Measurements from ENCODE around the gene CYP2C18.
"Not testable (repeated sequence)": the region's sequence is repeated elsewhere in the genome, so short reads cannot be mapped to it uniquely, and the experiment has no call there.

The CYP2C18 gene

DNA sequence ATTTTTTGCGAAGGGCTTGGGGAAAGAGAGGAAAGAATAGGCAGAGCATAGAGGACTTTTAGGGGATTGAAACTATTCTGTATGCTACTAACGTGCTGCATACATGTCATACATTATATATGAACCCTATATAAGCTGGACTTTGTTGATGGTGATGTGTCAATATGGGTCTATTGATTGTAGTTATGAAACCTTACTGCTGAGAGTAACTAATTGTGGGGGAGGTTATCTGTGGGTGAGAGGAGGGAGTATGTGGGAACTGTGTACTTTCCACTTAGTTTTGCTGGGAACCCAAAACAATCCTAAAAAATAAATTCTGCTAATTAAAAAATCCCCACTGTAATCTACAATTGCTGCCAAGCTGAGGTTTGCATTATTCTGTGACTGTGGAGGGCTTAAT lies 63.6 kb downstream of the CYP2C18 start:
- DNase-seq (ENCODE audit: low read depth in 3 of 3): no peak

DNA sequence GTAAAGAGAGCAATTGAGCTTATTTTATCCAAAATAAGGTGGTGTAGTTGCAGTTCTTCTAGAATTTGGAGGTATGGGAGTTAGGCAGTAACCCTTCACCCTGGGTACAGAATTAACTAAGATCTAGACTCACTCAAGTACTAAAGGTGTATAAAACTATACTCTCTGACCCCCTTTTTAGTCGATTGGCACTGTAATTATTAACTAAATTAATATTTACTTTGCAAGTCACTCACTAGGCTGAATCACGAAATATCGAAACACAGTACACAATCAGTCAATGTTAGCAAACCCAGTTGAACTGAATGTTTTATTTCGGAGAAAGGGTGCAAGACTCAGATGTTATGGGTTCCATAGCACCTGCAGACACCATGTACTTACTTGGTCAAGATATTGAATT lies 64.3 kb downstream of the CYP2C18 start:
- no peak for DNase-seq (ENCODE audit: low read depth in 3 of 3)

DNA sequence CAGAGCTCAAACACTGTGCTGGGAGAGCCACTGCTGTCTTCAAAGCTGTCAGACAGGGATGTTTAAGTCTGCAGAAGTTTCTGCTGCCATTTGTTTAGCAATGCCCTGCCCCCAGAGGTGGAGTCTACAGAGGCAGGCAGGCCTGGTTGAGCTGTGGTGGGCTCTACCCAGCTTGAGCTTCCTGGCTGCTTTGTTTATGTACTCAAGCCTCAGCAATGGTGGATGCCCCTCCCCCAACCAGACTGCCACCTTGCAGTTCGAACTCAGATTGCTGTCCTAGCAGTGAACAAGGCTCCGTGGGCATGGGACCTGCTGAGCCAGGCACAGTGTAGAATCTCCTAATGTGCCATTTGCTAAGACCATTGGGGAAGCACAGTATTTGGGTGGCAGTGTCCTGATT lies 74.4 kb downstream of the CYP2C18 start:
- DNase-seq (ENCODE audit: low read depth in 3 of 3): no peak

DNA sequence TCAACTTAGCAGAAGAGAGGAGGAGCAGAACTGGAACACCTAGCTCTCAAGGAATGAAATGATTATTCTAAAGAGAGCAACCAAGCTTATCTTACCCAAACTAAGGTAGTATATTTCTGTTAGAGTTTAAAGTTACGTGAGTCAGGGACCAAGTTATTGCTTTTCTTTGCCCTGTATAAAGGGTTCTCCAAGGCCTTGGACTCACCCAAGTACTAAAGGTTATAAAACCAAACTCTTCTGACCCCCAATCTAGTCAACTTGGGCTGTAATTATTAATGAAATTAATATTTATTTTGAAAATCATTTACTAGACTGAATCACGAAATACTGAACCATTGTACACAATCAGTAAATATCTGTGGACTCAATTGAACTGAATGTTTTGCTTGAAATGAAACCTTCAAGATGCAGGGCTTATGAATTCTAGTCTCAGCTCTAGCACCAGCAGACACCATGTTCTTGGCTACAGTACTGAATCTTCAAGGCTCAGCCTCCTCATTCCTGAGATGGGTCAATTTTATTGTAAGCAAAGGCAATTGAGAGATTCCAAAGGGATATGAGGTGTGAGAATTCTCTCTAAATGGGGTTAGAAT lies 77.2 kb downstream of the CYP2C18 start:
- DNase-seq (ENCODE audit: low read depth in 3 of 3): no peak

DNA sequence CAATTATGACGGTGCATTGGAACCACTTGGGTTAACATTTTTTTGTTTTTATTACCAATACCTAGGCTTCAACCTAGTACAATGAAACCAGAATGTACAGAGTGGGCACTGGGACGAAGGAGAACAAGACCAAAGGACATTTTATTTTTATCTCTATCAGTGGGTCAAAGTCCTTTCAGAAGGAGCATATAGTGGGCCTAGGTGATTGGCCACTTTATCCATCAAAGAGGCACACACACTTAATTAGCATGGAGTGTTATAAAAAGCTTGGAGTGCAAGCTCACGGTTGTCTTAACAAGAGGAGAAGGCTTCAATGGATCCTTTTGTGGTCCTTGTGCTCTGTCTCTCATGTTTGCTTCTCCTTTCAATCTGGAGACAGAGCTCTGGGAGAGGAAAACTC lies 78.9 kb downstream of the CYP2C18 start, which contains the start of gene CYP2C19:
Gene CYP2C19, plus strand, starts transcription at position 289 of the 400 bp plus-strand sequence. Its CDS starts 25 bp downstream, at position 314.
- DNase-seq (ENCODE audit: low read depth in 3 of 3): no peak

DNA sequence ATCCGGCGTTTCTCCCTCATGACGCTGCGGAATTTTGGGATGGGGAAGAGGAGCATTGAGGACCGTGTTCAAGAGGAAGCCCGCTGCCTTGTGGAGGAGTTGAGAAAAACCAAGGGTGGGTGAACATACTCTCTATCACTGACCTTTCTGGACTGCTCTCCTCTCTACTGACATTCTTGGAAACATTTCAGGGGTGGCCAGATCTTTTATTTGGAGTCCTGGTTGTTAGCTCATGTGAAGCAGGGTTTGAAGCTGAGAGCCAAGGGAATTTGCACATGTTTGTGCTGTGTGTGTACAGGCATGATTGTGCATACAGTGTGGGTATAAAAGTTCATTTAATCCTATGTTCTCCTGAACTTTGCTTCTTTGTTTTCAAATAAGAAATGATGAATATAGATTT lies 91.9 kb downstream of the CYP2C18 start:
- not testable (repeated sequence) for DNase-seq (ENCODE audit: low read depth in 3 of 3)

DNA sequence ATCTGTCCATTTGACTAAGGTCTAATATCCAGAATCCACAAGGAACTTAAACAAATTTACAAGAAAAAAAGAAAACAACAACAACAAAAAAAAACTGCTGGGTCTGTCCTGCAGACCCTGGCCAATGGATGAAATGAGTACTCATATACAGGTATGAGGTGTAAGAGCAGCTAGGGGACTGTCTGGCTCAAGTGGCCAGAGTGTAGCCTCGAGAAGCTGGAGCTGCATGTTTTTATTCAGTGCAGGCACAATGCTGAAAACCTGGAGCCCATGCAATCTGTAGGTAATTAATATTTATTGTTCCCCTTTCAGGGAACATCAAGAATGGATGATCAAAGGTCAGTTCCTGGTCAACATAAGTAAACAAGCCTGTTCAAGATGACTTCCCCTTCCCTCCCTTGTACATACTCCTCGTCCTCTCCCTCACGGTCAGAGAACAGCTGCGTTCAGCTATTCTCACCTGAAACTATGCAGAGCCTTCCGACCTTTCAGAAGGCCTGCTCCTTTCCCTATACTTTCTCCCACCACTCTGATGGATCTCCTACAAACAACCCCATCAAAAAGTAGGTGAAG lies 94.4 kb downstream of the CYP2C18 start:
- no peak for DNase-seq (ENCODE audit: low read depth in 3 of 3)

DNA sequence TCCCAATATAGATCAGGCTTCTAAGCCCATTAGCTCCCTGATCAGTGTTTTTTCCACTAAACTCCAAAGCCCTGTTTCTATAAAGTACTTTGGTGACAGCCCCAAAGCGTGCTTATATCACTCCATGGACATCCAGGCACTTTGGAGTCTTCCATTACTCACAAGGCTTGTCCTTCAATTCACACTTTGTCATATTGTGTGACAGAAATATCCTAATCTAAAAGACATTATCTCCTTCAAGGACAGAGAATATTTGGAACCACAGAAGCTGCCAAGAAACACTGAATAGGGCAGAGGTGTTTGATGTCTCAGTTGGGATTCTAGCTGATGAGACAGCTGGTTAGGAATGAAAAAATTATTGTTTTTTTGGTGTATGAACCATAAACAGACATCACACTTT lies 97.3 kb downstream of the CYP2C18 start:
- DNase-seq (ENCODE audit: low read depth in 3 of 3): no peak

DNA sequence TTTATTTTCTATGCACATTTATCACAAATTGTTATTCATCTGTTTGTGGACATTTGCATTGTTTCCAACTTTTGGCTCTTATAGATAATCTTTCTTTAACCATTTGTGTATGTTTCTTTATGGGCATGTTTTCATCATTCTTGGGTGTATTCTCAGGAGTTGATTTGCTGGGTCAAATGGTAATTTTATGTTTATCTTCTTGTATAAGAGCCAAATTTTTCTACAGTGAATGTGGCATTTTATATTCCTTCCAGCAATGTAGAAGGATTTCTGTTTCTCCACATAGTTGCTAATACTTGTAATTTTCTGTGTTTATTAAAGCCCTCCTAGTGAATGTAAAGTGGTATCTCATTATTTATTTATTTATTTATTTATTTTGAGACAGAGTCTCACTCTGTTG lies 100.7 kb downstream of the CYP2C18 start:
- no peak for DNase-seq (ENCODE audit: low read depth in 3 of 3)

DNA sequence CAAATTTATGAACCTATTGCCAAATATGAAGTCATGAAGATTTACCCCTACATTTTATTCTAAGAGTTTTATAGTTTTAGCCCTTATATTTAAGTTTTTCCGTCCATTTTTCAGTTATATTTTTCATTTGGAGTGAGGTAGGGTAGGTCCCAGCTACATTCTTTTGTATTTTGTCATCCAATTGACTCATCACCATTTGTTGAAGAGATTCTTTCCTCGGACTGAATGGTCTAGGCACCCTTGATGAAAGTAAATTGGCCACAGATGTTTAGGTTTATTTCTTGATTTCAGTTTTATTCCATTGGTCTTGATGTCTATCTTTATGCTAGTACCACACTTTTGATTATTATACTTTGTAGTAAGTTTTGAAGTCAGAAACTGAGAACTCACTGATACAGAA lies 101.7 kb downstream of the CYP2C18 start:
- DNase-seq (ENCODE audit: low read depth in 3 of 3): no peak

Measured in stimulated activated CD4-positive, alpha-beta T cell treated with anti-CD3 and anti-CD28 coated beads, TNF-alpha, amount 100 ng/mL, for 4 hours (primary cell).